ENCODE results near the gene GABRP. TPM values are rescaled to one million over a fixed set of nuclear protein-coding genes. Genes with fewer than 3 reads are reported as not detected.

Gene GABRP
- total RNA-seq, 6 donors from 2014 or later: 0.20 to 5.3 (median 0.28) TPM; not detected in 2

DNA sequence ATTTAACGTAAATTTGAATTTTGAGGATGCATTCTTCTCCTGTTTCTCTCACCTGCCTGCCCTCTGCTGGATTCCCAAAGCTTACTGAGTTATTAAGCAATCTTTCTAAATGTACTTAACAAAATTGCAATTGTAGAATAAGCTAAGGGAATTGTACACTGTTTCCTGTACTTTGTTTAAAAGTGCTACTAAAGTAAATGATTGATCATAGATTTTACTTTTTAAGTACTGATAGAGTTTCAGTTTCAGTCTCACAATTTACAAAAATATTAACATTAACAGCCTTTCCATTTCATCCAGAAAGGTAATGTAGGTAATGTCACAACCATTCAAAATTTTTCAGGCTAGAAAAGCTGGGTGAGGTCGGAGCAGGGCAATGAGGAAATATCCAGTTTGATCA lies 73.5 kb downstream of the GABRP start:
- Histone ChIP-seq H3K36me3 (no peaks in the 10 kb centered on the region), H3K4me1 (peaks cover 0 to 8% (median under 1%) of the 10 kb centered on the region in 4 donors), H3K27ac (no peak overlapping the region), H3K4me3 (no peak overlapping the region), H3K9me3 (peaks cover 0 to 15% (median 11%) of the 10 kb centered on the region in 4 donors), H3K27me3 (peaks cover 0 to 2% (median under 1%) of the 10 kb centered on the region in 4 donors)
- DNase-seq (no peak), ATAC-seq (ENCODE audit: low FRiP score in 2 of 2) (no peak)
- TF ChIP-seq EP300 (IDR thresholded peaks at IDR 0.05) (no peak), POLR2A (IDR thresholded peaks at IDR 0.05) (no peak), POLR2AphosphoS5 (IDR thresholded peaks at IDR 0.05) (no peak), CTCF (IDR thresholded peaks at IDR 0.05) (no peak)
- WGBS, 2 donors: 82 to 86% methylated on average over 2 of the region's 2 CpGs

DNA sequence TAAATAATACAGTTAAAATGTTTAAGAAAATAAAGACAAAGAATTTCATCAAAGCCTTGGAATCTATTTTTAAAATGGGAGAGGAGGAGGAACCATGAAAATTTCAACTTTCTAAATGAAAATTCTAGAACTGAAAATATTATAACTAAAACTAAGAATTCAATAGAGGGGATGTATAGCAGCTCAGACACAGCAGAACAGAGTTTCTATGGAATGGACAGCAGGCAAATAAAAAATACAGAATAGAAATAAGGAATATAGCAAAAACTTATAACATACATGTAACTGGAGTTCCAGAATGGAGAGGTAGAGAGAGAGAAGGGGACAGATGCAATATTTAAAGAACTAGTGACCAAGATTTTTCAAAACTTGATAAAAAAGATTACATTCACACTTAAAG lies 76.9 kb downstream of the GABRP start:
- Histone ChIP-seq H3K36me3 (no peaks in the 10 kb centered on the region), H3K4me1 (peaks cover 0 to 20% (median 6%) of the 10 kb centered on the region in 4 donors), H3K4me3 (no peak overlapping the region), H3K27ac (no peak overlapping the region), H3K27me3 (peaks cover 0 to 7% (median 2%) of the 10 kb centered on the region in 4 donors), H3K9me3 (peaks cover 0 to 15% (median 11%) of the 10 kb centered on the region in 4 donors)
- DNase-seq (no peak), ATAC-seq (ENCODE audit: low FRiP score in 2 of 2) (no peak)
- no peak for TF ChIP-seq CTCF (IDR thresholded peaks at IDR 0.05)
- TF ChIP-seq POLR2AphosphoS5 (IDR thresholded peaks at IDR 0.05): no peak
- no peak for TF ChIP-seq EP300 (IDR thresholded peaks at IDR 0.05)
- no peak for TF ChIP-seq POLR2A (IDR thresholded peaks at IDR 0.05)

DNA sequence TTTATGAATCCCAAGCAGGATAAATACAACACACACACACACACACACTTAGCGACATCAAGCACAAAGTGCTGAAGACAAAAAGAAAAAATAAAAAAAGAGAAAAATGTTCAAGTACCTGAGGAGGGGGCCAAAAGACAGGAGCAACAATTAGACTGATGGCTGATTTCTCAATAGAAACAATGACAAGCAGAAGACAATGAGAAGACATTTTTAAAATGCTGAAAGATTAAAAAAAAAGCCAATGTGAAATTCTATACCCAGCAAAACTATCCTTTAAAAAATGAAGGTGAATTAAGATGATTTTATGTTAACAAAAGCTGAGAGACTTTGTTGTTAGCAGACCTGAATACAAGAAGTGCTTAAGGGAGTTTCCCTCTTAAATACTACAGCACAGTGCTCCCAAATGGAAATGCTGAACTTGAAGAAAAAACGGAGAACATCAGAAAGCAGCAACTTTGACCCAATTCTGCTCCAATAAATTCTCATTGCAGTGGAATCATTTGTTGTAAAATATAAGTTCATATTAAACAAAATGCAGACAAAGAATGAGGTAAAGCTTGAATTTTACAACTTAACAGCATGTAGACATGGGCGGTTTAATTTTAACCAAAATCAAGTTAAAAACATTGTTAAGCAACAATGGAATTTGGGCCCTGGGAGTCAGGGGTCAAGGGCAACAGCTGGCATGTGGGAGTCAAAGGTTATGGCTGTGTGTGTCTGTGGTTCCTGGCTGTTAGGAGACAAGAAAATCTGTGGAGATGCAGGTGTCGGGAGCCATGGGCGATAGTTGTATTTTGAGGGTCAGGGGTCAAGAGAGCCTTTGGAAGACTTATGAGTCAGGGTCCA lies 77.5 kb downstream of the GABRP start:
- peaks cover 0 to 15% (median 11%) of the 10 kb centered on the region in 4 donors for H3K9me3 ChIP-seq
- ATAC-seq (ENCODE audit: low FRiP score in 2 of 2): no peak
- H3K4me3 ChIP-seq: peak overlapping the region in 2 of 4 donors; percentile 70 to 77
- peaks cover 0 to 20% (median 6%) of the 10 kb centered on the region in 4 donors for H3K4me1 ChIP-seq
- H3K27ac ChIP-seq: no peak overlapping the region
- no peaks in the 10 kb centered on the region for H3K36me3 ChIP-seq
- TF ChIP-seq EP300 (IDR thresholded peaks at IDR 0.05) (no peak), POLR2A (IDR thresholded peaks at IDR 0.05) (no peak), CTCF (IDR thresholded peaks at IDR 0.05) (no peak), POLR2AphosphoS5 (IDR thresholded peaks at IDR 0.05) (no peak)
- DNase-seq: no peak
- H3K27me3 ChIP-seq: peaks cover 0 to 7% (median 2%) of the 10 kb centered on the region in 4 donors
- WGBS, 2 donors: 89 to 93% methylated on average over 5 of the region's 5 CpGs

DNA sequence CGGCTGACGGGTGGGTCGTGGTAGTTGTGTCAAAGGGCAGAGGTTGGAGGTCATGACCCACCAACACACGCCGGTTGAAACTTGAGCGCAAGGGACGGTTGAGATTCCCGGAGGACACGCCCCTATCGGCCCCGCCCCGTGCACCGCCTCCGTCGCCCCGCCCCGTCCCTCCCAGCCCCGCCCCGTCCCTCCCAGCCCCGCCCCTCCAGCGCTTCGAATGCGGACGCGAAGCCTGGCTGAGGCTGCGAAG lies 78.1 kb downstream of the GABRP start:
- H3K4me1 ChIP-seq: peaks cover 0 to 20% (median 6%) of the 10 kb centered on the region in 4 donors
- DNase-seq (no peak), ATAC-seq (ENCODE audit: low FRiP score in 2 of 2) (no peak)
- TF ChIP-seq POLR2AphosphoS5 (IDR thresholded peaks at IDR 0.05) (no peak), EP300 (IDR thresholded peaks at IDR 0.05) (no peak), POLR2A (IDR thresholded peaks at IDR 0.05) (no peak), CTCF (IDR thresholded peaks at IDR 0.05) (no peak)
- peak overlapping the region in 3 of 4 donors; percentile 68 to 77 (median 70) for H3K4me3 ChIP-seq
- H3K27ac ChIP-seq: peak overlapping the region in 3 of 4 donors; percentile 64 to 87 (median 76)
- peaks cover 0 to 15% (median 11%) of the 10 kb centered on the region in 4 donors for H3K9me3 ChIP-seq
- H3K36me3 ChIP-seq: no peaks in the 10 kb centered on the region
- H3K27me3 ChIP-seq: peaks cover 0 to 7% (median 2%) of the 10 kb centered on the region in 4 donors
- WGBS, 2 donors: 0 to 21% methylated on average over 1 to 10 of the region's 26 CpGs
